Neural progenitor cell (in vitro differentiated cells): ENCODE results near the gene MYEOV. TPM values are rescaled to one million over a fixed set of nuclear protein-coding genes. Genes with fewer than 3 reads are reported as not detected.
A peak's percentile ranks its signal among the peaks of the same experiment; 100 is the strongest.

ENCODE experiments used
- DNase-seq: peaks from one replicate; pipeline ENCODE4 v3.0.0-alpha.2; 2016; ENCODE audit warnings: low spot score
- H2AFZ ChIP-seq: fragments of 200-600 bp; sonication (generic); replicated peaks from 2 replicates; pipeline ENCODE4 v1.6.1; 2016; ENCODE audit warnings: antibody characterized with exemption
- H3F3A ChIP-seq: fragments of 200-600 bp; sonication (generic); 2 replicates; pipeline ENCODE4 v1.6.1; 2016; ENCODE audit warnings: antibody characterized with exemption, low read depth
- H3K27ac ChIP-seq: fragments of 200-600 bp; sonication (generic); 2 replicates; pipeline ENCODE4 v1.5.1; 2016; ENCODE audit warnings: mild to moderate bottlenecking
- H3K27me3 ChIP-seq: fragments of 200-600 bp; sonication (generic); 2 replicates; pipeline ENCODE4 v1.6.1; 2016; ENCODE audit warnings: mild to moderate bottlenecking, moderate library complexity
- H3K36me3 ChIP-seq: fragments of 200-600 bp; sonication (generic); 2 replicates; pipeline ENCODE4 v1.5.1; 2016
- H3K4me1 ChIP-seq: fragments of 200-600 bp; sonication (generic); 2 replicates; pipeline ENCODE4 v1.6.1; 2016; ENCODE audit warnings: mixed run types
- H3K4me2 ChIP-seq: fragments of 200-600 bp; sonication (generic); 2 replicates; pipeline ENCODE4 v1.6.1; 2016
- H3K4me3 ChIP-seq: fragments of 200-600 bp; sonication (generic); 2 replicates; pipeline ENCODE4 v1.5.1; 2016
- H3K79me2 ChIP-seq: fragments of 200-600 bp; sonication (generic); 2 replicates; pipeline ENCODE4 v1.6.1; 2016; ENCODE audit warnings: low read depth
- H3K9ac ChIP-seq: fragments of 200-600 bp; sonication (generic); 2 replicates; pipeline ENCODE4 v1.6.1; 2016
- H3K9me3 ChIP-seq: fragments of 200-600 bp; sonication (generic); 2 replicates; pipeline ENCODE4 v1.5.1; 2016; ENCODE audit warnings: low read depth
- H4K20me1 ChIP-seq: fragments of 200-600 bp; sonication (generic); 2 replicates; pipeline ENCODE4 v1.6.1; 2016; ENCODE audit warnings: low read depth
- H3K27ac Mint-ChIP-seq: 3 replicates; pipeline ENCODE4 v1.8.0; 2021; ENCODE audit warnings: mixed read lengths
- H3K27me3 Mint-ChIP-seq: 2 replicates; pipeline ENCODE4 v1.8.0; 2022; ENCODE audit warnings: low read depth, mild to moderate bottlenecking, inconsistent platforms, moderate library complexity, mixed read lengths; ENCODE audit not compliant: insufficient read depth
- H3K36me3 Mint-ChIP-seq: 3 replicates; pipeline ENCODE4 v1.8.0; 2021; ENCODE audit warnings: mixed read lengths
- H3K4me1 Mint-ChIP-seq: 3 replicates; pipeline ENCODE4 v1.8.0; 2021; ENCODE audit warnings: mixed read lengths
- H3K4me3 Mint-ChIP-seq: 3 replicates; pipeline ENCODE4 v1.8.0; 2021; ENCODE audit warnings: mild to moderate bottlenecking, moderate library complexity, mixed read lengths
- H3K9me3 Mint-ChIP-seq: 3 replicates; pipeline ENCODE4 v1.8.0; 2020; ENCODE audit warnings: mixed read lengths
- EZH2 ChIP-seq: fragments of 200-600 bp; sonication (generic); IDR thresholded peaks from 2 replicates; pipeline ENCODE4 v1.6.1; 2017; ENCODE audit warnings: antibody characterized with exemption, mild to moderate bottlenecking, moderate library complexity
- EZH2phosphoT487 ChIP-seq: fragments of 200-600 bp; sonication (generic); IDR thresholded peaks from 2 replicates; pipeline ENCODE4 v1.6.1; 2017; ENCODE audit warnings: antibody characterized with exemption
- total RNA-seq: library from RNA; depleted of rRNA; stranded (reverse); fragments of >200 nt; gene quantifications from 2 replicates; pipeline ENCODE4 v1.2.3, GENCODE V29; 2015; ENCODE audit warnings: low replicate concordance
- TF ChIP-seq, protein P1 (sequence below): fragments of 200-600 bp; sonication (generic); IDR thresholded peaks from 2 replicates; pipeline ENCODE4 v1.5.1; 2017; ENCODE audit warnings: antibody characterized with exemption, mild to moderate bottlenecking

Gene MYEOV
- total RNA-seq, 1 donor from 2014 or later: not detected

DNA sequence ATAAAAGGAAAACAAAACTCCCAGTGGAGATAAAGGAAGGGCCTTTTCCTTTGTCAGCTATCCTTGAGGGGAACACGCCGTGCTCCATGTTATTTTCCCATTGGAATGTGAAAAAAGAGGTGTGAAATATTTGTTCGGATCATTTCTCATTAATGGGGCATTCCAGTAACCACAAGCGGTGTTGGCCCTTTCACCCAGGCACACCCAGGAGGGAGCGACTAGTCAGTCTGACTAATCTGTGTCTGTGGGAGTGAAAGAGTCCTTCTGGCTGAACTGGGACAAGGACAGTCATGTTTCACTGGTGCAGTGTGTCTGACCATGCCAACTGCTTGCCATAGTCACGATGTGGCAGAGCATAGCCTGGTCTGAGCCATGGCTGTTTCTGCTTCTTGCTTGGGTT lies 13.0 kb upstream of the MYEOV start:
- Histone ChIP-seq H2AFZ (no peak overlapping the region), H3K4me1 (peaks cover 7% of the 10 kb centered on the region), H3K27ac (no peak overlapping the region), H3K27me3 (no peaks in the 10 kb centered on the region), H4K20me1 (no peaks in the 10 kb centered on the region), H3F3A (no peaks in the 10 kb centered on the region), H3K9ac (no peak overlapping the region), H3K79me2 (no peaks in the 10 kb centered on the region), H3K4me2 (no peak overlapping the region), H3K36me3 (no peaks in the 10 kb centered on the region), H3K4me3 (no peak overlapping the region), H3K9me3 (no peaks in the 10 kb centered on the region)
- H3K4me3 Mint-ChIP-seq: no peak overlapping the region
- DNase-seq: no peak
- H3K27ac Mint-ChIP-seq: no peak overlapping the region
- no peaks in the 10 kb centered on the region for H3K9me3 Mint-ChIP-seq
- peaks cover 6% of the 10 kb centered on the region for H3K27me3 Mint-ChIP-seq
- no peaks in the 10 kb centered on the region for H3K36me3 Mint-ChIP-seq
- TF ChIP-seq EZH2: no peak
- TF ChIP-seq EZH2phosphoT487: no peak
- TF ChIP-seq, protein P1, sequence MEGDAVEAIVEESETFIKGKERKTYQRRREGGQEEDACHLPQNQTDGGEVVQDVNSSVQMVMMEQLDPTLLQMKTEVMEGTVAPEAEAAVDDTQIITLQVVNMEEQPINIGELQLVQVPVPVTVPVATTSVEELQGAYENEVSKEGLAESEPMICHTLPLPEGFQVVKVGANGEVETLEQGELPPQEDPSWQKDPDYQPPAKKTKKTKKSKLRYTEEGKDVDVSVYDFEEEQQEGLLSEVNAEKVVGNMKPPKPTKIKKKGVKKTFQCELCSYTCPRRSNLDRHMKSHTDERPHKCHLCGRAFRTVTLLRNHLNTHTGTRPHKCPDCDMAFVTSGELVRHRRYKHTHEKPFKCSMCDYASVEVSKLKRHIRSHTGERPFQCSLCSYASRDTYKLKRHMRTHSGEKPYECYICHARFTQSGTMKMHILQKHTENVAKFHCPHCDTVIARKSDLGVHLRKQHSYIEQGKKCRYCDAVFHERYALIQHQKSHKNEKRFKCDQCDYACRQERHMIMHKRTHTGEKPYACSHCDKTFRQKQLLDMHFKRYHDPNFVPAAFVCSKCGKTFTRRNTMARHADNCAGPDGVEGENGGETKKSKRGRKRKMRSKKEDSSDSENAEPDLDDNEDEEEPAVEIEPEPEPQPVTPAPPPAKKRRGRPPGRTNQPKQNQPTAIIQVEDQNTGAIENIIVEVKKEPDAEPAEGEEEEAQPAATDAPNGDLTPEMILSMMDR: no peak
- peaks cover 8% of the 10 kb centered on the region for H3K4me1 Mint-ChIP-seq

DNA sequence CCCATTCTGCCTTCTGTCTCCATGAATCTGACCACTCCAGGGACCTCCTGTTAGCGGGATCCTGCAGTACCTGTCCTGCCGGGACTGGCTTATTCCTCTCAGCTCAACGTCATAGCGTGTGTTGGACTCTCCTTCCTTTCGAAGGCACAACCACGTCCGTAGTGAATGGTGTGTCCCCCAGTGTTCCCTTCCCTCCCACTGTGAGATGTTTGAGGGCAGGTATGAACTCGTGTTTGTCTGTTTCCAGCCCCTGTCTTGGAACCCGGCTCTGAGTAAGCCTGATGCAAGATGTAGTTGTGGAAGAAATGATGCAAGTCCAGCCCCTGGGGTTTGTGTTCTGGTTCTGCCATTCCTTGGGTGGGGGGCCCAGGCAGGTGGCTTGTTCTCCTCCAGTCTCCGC lies 10.5 kb upstream of the MYEOV start:
- Histone ChIP-seq H4K20me1 (no peaks in the 10 kb centered on the region), H3K9ac (no peak overlapping the region), H3K4me3 (no peak overlapping the region), H3K27ac (no peak overlapping the region), H3F3A (no peaks in the 10 kb centered on the region), H3K9me3 (no peaks in the 10 kb centered on the region), H3K4me1 (peaks cover 16% of the 10 kb centered on the region), H3K36me3 (no peaks in the 10 kb centered on the region), H3K27me3 (no peaks in the 10 kb centered on the region), H3K4me2 (no peak overlapping the region), H2AFZ (no peak overlapping the region), H3K79me2 (no peaks in the 10 kb centered on the region)
- H3K27ac Mint-ChIP-seq: no peak overlapping the region
- H3K36me3 Mint-ChIP-seq: no peaks in the 10 kb centered on the region
- H3K27me3 Mint-ChIP-seq: peaks cover 6% of the 10 kb centered on the region
- peaks cover 3% of the 10 kb centered on the region for H3K9me3 Mint-ChIP-seq
- H3K4me3 Mint-ChIP-seq: peak overlapping the region; percentile 35
- H3K4me1 Mint-ChIP-seq: peaks cover 23% of the 10 kb centered on the region
- DNase-seq: no peak
- no peak for TF ChIP-seq EZH2
- no peak for TF ChIP-seq EZH2phosphoT487
- TF ChIP-seq, protein P1: no peak

DNA sequence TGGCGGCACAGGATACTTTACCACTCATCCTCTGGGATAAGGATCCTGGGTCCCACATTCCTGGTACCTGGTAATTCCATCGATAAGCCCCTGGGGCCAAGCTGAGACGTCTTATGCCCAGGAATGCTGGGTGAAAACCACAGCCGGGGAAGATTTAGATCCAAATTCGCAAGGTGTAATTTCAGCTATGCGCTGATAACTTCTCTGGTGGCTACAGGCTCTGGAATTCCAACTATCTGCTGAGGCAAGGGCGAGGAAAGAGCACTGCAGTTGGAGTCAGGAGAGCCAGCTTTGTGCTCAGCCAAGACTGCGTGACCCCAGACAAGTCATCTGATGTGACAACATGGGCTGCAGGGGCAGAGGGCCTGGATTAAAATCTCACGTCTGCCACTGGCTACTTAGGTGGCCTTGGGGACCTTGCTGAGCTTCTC lies 9.9 kb upstream of the MYEOV start:
- Histone ChIP-seq H3K27me3 (no peaks in the 10 kb centered on the region), H2AFZ (no peak overlapping the region), H3K36me3 (no peaks in the 10 kb centered on the region), H3K27ac (no peak overlapping the region), H3K79me2 (no peaks in the 10 kb centered on the region), H3F3A (no peaks in the 10 kb centered on the region), H3K9ac (no peak overlapping the region), H3K9me3 (no peaks in the 10 kb centered on the region), H3K4me2 (no peak overlapping the region), H4K20me1 (no peaks in the 10 kb centered on the region), H3K4me1 (peaks cover 16% of the 10 kb centered on the region), H3K4me3 (no peak overlapping the region)
- peaks cover 23% of the 10 kb centered on the region for H3K4me1 Mint-ChIP-seq
- TF ChIP-seq EZH2phosphoT487 (no peak), EZH2 (no peak)
- TF ChIP-seq, protein P1: no peak
- H3K36me3 Mint-ChIP-seq: no peaks in the 10 kb centered on the region
- peaks cover 6% of the 10 kb centered on the region for H3K27me3 Mint-ChIP-seq
- H3K27ac Mint-ChIP-seq: no peak overlapping the region
- no peak for DNase-seq
- peaks cover 3% of the 10 kb centered on the region for H3K9me3 Mint-ChIP-seq
- no peak overlapping the region for H3K4me3 Mint-ChIP-seq
